Left lung (tissue), 10 donors: ENCODE results near the gene MTURN. TPM values are rescaled to one million over a fixed set of nuclear protein-coding genes. Genes with fewer than 3 reads are reported as not detected.
"Not testable (repeated sequence)": the region's sequence is repeated elsewhere in the genome, so short reads cannot be mapped to it uniquely, and the experiment has no call there.

Source experiments
- ATAC-seq: fragments of 200-7000 bp; cut with Tn5 transposase; one replicate; pipeline ENCODE4 v1.9.1; 2020; ENCODE audit warnings: moderate library complexity
- DNase-seq, 4 donors: peaks; one replicate each; pipeline ENCODE4 v3.0.0-alpha.2; 2013 to 2020
- H3K27ac ChIP-seq, 2 donors: fragments of 200-600 bp; sonication (generic) in 1 of 2; one replicate each; pipeline versions ENCODE4 v1.5.0 to v1.8.0; 2020 to 2021
- H3K27me3 ChIP-seq, 2 donors: fragments of 200-600 bp; sonication (generic) in 1 of 2; one replicate each; pipeline versions ENCODE4 v1.5.0 to v1.8.0; 2020 to 2021
- H3K36me3 ChIP-seq, 2 donors: fragments of 200-600 bp; sonication (generic) in 1 of 2; one replicate each; pipeline versions ENCODE4 v1.5.0 to v1.8.0; 2020 to 2021
- H3K4me1 ChIP-seq, 2 donors: fragments of 200-600 bp; one replicate each; pipeline ENCODE4 v1.8.0; 2021
- H3K4me3 ChIP-seq, 2 donors: fragments of 200-600 bp; sonication (generic) in 1 of 2; one replicate each; pipeline versions ENCODE4 v1.5.0 to v1.8.0; 2020 to 2021; ENCODE audit warnings: mild to moderate bottlenecking in 1 of 2
- H3K9me3 ChIP-seq, 2 donors: fragments of 200-600 bp; sonication (generic) in 1 of 2; one replicate each; pipeline versions ENCODE4 v1.5.0 to v1.8.0; 2020 to 2021
- CTCF ChIP-seq, 2 donors: fragments of 200-600 bp; sonication (generic) in 1 of 2; IDR thresholded peaks; one replicate each; pipeline versions ENCODE4 v1.5.0 to v1.8.0; 2021; ENCODE audit warnings: antibody characterized with exemption in 2 of 2
- intact Hi-C, 2 donors: fragments of 100-400 bp; cut with DNase I; formaldehyde crosslinking; loops; one replicate each; pipeline versions ENCODE4 v1.11.2 to v1.14.2; 2022
- polyA plus RNA-seq, 6 donors: library from polyadenylated mRNA; unstranded; fragments of 120-200 nt; gene quantifications; one replicate each; pipeline ENCODE4 v1.2.1, GENCODE V29; 2013; ENCODE audit not compliant: insufficient read length in 6 of 6
- total RNA-seq, 2 donors: library from RNA; stranded (reverse); fragmentation: NEBNext Ultra II Directional; extraction: Animal tissue kit (Norgen Biotek cat#: 25700); gene quantifications; one replicate each; pipeline ENCODE4 v1.2.1, GENCODE V29; 2021
- donor health status: DM: no; HTN: yes; CAD: no.
- donor health status: DM: no; HTN: no; CAD: no.

MTURN gene
- total and polyA plus RNA-seq, 8 donors, result 15.6 to 78.2 (median 67.0) TPM

- DNase-seq, result no peak
Observed at GRCh38 chr7:30090111-30090510, 44.7 kb upstream of the MTURN start.

GRCh38 chr7:30091491-30091912, 43.3 kb upstream of the MTURN start:
- no peak for ATAC-seq
- no peak for TF ChIP-seq CTCF (IDR thresholded peaks at IDR 0.05)
- H3K36me3 ChIP-seq, result no peaks in the 10 kb centered on the region
- no peak overlapping the region for H3K4me3 ChIP-seq
- no peaks in the 10 kb centered on the region for H3K4me1 ChIP-seq
- no peak overlapping the region for H3K27ac ChIP-seq
- DNase-seq, result no peak
- H3K27me3 ChIP-seq, result no peaks in the 10 kb centered on the region
- H3K9me3 ChIP-seq, result no peaks in the 10 kb centered on the region
- intact Hi-C loops, result no loop called here

More at GRCh38 chr7:30090111-30090510, 44.7 kb upstream of the MTURN start:
- no peak overlapping the region for H3K4me3 ChIP-seq
- no peaks in the 10 kb centered on the region for H3K4me1 ChIP-seq
- H3K27ac ChIP-seq, result no peak overlapping the region
- H3K36me3 ChIP-seq, result no peaks in the 10 kb centered on the region
- ATAC-seq, result no peak
- H3K9me3 ChIP-seq, result no peaks in the 10 kb centered on the region
- intact Hi-C loops, result no loop called here
- H3K27me3 ChIP-seq, result no peaks in the 10 kb centered on the region
- no peak for TF ChIP-seq CTCF (IDR thresholded peaks at IDR 0.05)

GRCh38 chr7:30091987-30092386, 42.8 kb upstream of the MTURN start:
- no peak overlapping the region for H3K27ac ChIP-seq
- no peak for DNase-seq
- no peak for ATAC-seq
- no peaks in the 10 kb centered on the region for H3K9me3 ChIP-seq
- no peak overlapping the region for H3K4me3 ChIP-seq
- H3K4me1 ChIP-seq, result no peaks in the 10 kb centered on the region
- TF ChIP-seq CTCF (IDR thresholded peaks at IDR 0.05), result no peak
- intact Hi-C loops, result no loop called here
- no peaks in the 10 kb centered on the region for H3K36me3 ChIP-seq
- H3K27me3 ChIP-seq, result no peaks in the 10 kb centered on the region

- Histone ChIP-seq H3K27ac (no peak overlapping the region), H3K4me1 (no peaks in the 10 kb centered on the region), H3K9me3 (peaks cover 0 to 2% of the 10 kb centered on the region in 2 donors), H3K36me3 (no peaks in the 10 kb centered on the region), H3K27me3 (no peaks in the 10 kb centered on the region), H3K4me3 (no peak overlapping the region)
- DNase-seq (no peak), ATAC-seq (peak; percentile 41)
- intact Hi-C loops, result no loop called here
- TF ChIP-seq CTCF (IDR thresholded peaks at IDR 0.05), result no peak
Observed at GRCh38 chr7:30093420-30093952, 41.3 kb upstream of the MTURN start.

- H3K4me1 ChIP-seq, ATAC-seq, intact Hi-C loops, H3K36me3 ChIP-seq, DNase-seq, H3K27ac ChIP-seq, H3K9me3 ChIP-seq, H3K4me3 ChIP-seq, H3K27me3 ChIP-seq: not testable (repeated sequence)
Observed at GRCh38 chr7:30098599-30098998, 36.2 kb upstream of the MTURN start.

GRCh38 chr7:30102281-30102680, 32.5 kb upstream of the MTURN start:
- DNase-seq (no peak), ATAC-seq (no peak)
- no peak for TF ChIP-seq CTCF (IDR thresholded peaks at IDR 0.05)
- H3K36me3 ChIP-seq, result no peaks in the 10 kb centered on the region
- H3K27me3 ChIP-seq, result no peaks in the 10 kb centered on the region
- no peaks in the 10 kb centered on the region for H3K4me1 ChIP-seq
- no peak overlapping the region for H3K27ac ChIP-seq
- H3K9me3 ChIP-seq, result peaks cover 0 to 4% of the 10 kb centered on the region in 2 donors
- no peak overlapping the region for H3K4me3 ChIP-seq
- intact Hi-C loops, result no loop called here
